GM12801 (cell line): ENCODE results near the gene ABHD12B.

Experiments
- TF ChIP-seq, protein P1 (sequence below): IDR thresholded peaks from one replicate; pipeline ENCODE4 v1.5.1; 2011; ENCODE audit warnings: control low read depth; ENCODE audit not compliant: insufficient read length; ENCODE audit errors: extremely low read depth

The ABHD12B gene

DNA sequence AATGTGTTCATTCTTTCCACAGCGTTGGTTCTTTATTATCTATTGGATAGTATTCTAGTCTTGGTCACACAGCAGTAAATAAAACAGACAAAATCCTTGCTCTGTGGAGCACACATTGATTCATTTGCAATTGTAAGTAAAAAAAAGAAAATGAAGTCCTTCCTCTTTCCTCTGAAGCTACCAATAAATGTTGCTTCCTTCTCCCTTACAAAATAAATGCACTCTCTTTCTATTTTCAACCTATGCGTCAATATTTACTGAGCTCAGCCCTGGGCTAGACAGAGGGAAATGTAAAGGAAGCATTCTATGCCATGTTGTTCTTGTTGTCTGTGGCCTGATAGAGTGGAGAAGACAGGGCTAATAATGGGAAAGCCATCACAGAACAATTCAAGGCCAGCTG, 2.9 kb downstream of the ABHD12B start:
- TF ChIP-seq, protein P1, sequence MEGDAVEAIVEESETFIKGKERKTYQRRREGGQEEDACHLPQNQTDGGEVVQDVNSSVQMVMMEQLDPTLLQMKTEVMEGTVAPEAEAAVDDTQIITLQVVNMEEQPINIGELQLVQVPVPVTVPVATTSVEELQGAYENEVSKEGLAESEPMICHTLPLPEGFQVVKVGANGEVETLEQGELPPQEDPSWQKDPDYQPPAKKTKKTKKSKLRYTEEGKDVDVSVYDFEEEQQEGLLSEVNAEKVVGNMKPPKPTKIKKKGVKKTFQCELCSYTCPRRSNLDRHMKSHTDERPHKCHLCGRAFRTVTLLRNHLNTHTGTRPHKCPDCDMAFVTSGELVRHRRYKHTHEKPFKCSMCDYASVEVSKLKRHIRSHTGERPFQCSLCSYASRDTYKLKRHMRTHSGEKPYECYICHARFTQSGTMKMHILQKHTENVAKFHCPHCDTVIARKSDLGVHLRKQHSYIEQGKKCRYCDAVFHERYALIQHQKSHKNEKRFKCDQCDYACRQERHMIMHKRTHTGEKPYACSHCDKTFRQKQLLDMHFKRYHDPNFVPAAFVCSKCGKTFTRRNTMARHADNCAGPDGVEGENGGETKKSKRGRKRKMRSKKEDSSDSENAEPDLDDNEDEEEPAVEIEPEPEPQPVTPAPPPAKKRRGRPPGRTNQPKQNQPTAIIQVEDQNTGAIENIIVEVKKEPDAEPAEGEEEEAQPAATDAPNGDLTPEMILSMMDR, result no peak

DNA sequence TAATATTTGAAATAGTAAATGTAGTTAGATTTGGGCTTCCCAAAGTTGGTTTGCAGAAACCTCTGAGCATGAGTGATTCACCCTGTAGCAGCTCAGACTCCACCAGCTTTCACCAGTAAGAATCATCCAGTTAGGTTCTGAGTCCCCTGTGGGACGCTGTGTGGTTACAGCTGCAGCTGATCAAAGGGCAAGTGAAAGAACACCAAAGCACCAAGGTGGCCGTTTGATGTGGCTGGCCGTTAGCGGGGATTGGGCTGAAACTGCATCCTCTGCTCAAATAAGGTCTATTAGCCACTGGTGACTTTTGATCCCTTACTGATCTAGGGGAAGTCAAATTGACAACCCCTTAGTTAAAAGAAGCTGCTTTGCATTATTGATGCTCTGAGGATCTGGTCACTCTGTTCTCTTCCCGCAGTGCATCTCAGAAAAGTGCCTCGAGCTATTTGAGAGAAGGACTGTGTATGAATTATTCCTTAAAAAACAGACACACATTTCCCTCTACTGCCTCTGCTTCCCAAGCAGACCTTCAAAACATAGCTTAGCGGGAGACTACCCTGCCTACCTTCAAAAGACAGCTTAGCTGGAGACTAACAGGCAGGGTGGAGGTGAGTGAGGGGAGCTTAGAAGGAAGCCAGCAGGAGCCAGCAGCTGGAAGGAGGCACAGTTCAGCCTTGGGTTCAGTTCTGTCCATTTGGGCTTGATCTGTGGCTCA, 3.7 kb downstream of the ABHD12B start:
- TF ChIP-seq, protein P1, result no peak

DNA sequence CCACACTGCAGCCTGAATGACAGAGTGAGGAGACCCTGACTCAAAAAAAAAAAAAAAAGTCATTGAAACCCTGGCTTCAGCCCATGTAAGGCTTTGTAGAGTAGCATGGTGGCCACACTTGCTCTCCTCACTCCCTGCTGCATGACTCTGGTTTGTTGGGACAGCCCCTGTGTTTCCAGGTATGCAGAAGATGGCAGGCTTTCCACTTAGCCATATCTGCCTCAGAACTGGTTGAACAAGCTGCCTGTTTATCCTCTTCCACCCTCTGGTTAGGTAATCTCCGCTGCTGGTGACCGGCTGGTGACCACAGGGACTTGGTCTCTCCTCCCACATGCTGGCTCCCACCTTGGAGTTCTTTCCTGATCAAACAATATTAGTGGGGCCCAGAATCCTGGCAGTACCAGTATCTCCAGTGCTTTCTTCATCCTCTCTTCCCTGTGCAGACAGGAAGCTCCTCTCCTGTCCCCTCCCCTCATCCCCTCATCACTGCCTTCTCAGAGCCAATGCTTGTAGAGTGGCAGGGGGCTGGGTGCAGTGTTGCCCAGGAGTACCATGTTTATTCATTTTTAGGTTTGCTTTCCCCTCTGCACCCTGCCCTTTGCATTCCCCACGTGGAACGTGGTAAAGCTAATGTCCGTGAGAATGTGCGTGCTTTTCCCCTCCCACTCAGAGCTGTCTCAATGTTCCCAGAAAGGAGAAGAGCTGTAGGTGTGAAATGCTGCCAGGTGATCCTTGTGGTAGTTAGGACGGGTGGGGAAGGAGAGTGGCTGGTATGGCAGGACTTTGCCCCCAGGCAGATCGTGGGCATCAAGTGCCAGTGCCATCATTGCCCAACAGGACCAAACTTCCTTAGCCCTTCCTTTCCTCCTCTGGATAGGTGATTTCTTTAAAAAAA, 11.3 kb downstream of the ABHD12B start:
- TF ChIP-seq, protein P1, result no peak

DNA sequence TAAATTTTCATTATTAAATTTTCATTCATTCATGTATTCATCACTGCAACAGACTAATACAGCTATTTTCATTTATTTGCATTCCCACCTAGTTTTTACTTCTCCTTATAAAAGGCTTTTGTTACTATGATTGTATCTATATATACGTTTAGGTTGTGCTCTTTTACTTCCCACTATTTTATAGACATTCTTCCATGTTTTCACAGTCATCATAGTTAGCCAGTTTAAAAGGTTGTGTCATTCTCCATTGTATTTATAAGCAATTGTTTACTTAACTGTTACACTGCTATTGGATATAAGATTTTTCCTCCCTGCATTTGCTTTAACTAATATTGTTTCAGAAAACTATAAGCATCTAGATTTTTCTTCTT, 12.0 kb downstream of the ABHD12B start:
- TF ChIP-seq, protein P1, result no peak

DNA sequence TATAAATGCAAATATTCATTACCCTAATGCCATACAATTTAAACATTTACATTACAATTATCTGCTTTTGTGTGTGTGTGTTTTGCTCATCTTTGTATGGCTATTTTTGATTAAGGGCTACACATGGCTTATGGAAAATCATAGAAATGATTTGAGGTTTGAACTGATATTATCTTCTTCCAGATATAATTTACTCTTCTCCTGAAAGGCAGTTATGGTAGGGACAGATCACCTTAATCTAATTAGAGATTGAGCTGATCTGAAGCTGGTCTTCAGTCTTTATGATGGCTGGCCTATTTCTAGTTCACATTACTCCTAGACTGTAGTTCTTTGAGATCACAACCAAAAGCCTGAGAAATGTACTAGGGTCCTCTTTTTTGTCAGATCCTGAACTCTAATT, 15.6 kb downstream of the ABHD12B start:
- TF ChIP-seq, protein P1, result no peak

DNA sequence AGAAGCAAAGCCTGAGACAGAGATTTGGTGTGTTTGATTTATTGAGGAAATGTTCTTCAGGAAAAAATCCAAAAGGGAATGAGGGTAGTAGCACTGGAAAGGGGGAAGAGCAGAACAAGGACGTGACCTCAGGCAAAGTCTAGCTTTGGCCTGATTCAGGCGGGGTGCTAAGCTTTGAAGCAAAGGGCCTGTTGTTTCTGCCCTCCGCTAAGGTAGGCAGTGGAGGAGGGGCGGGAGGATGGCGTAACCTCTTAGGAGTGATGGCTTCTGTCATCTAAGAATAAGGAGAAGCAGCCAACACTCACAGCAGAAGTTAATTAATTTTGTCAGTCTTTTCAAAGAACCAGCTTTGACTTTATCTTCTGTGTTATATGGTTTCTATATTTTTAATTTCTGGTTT, 20.4 kb downstream of the ABHD12B start:
- TF ChIP-seq, protein P1, result no peak

DNA sequence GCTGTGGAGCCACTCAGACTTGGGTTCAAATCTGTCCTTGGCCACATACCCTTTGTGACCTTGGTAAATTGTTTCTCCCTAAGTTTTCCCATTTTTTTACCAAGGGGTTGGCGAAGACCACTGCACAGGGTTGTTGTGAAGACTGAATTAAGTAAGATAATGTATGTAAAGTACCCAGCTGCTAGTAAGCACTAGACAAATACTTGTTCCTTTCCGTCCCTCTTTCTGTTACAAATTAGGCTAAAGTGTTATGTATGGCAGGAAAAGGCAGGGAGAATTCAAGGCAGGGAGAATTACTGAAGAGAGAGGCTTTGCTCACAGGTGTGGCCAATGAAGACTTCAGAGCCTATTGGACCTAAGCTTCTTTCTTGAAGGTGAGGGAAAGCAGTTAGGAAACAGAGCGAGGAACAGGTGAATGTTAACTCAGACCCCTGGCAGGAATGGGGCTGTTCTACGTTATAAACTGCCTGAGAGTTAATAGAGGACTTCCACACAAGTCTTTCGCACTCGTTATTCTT, 25.9 kb downstream of the ABHD12B start:
- TF ChIP-seq, protein P1, result no peak
